Neuronal stem cell (in vitro differentiated cells): Measurements from ENCODE around the gene CFAP61.

Experiments
- DNase-seq: peaks from one replicate; pipeline ENCODE4 v3.0.0-alpha.2; 2013; ENCODE audit warnings: low spot score
- H2AFZ ChIP-seq: one replicate; pipeline ENCODE4 v1.6.1; 2013; ENCODE audit warnings: mild to moderate bottlenecking, low read length, inconsistent platforms
- H2AK5ac ChIP-seq: 2 replicates; pipeline ENCODE4 v1.6.1; 2013; ENCODE audit warnings: low read depth, mild to moderate bottlenecking, inconsistent platforms, low read length, moderate library complexity, mixed read lengths
- H2BK120ac ChIP-seq: 2 replicates; pipeline ENCODE4 v1.6.1; 2013; ENCODE audit warnings: low read depth, mild to moderate bottlenecking, inconsistent platforms, low read length, moderate library complexity, mixed read lengths
- H2BK12ac ChIP-seq: one replicate; pipeline ENCODE4 v1.6.1; 2013; ENCODE audit warnings: low read length, inconsistent platforms
- H2BK15ac ChIP-seq: 2 replicates; pipeline ENCODE4 v1.6.1; 2013; ENCODE audit warnings: mild to moderate bottlenecking, low read length, inconsistent platforms, mixed read lengths
- H2BK5ac ChIP-seq: one replicate; pipeline ENCODE4 v1.6.1; 2013; ENCODE audit warnings: inconsistent platforms, mild to moderate bottlenecking, low read length, moderate library complexity
- H3K14ac ChIP-seq: one replicate; pipeline ENCODE4 v1.6.1; 2013; ENCODE audit warnings: low read length, inconsistent platforms
- H3K18ac ChIP-seq: 2 replicates; pipeline ENCODE4 v1.6.1; 2013; ENCODE audit warnings: low read length, inconsistent platforms
- H3K23ac ChIP-seq: 2 replicates; pipeline ENCODE4 v1.6.1; 2013; ENCODE audit warnings: low read depth, mild to moderate bottlenecking, mixed read lengths, low read length, inconsistent platforms; ENCODE audit not compliant: poor library complexity
- H3K27ac ChIP-seq: replicated peaks from 3 replicates; pipeline ENCODE4 v1.5.1; 2013; ENCODE audit warnings: low read length, inconsistent platforms
- H3K27me3 ChIP-seq, 3 experiments: 2 replicates each; pipeline ENCODE4 v1.6.1; 2013; ENCODE audit warnings: low read length in 3 of 3, mild to moderate bottlenecking in 2 of 3, inconsistent platforms in 1 of 3, low read depth in 1 of 3, mixed read lengths in 1 of 3, moderate library complexity in 1 of 3; ENCODE audit not compliant: control insufficient read depth in 3 of 3, insufficient read depth in 3 of 3
- H3K36me3 ChIP-seq, 2 donors: replicated peaks in 1 of 2; 2 replicates each; pipeline ENCODE4 v1.6.1; 2013; ENCODE audit warnings: low read length in 2 of 2; ENCODE audit not compliant: control insufficient read depth in 2 of 2, insufficient read depth in 2 of 2
- H3K4ac ChIP-seq: 2 replicates; pipeline ENCODE4 v1.6.1; 2013; ENCODE audit warnings: inconsistent platforms, mild to moderate bottlenecking, low read length, moderate library complexity
- H3K4me1 ChIP-seq, 2 donors: 1 replicate in 1 of 2; 2 replicates in 1 of 2; pipeline ENCODE4 v1.6.1; 2013; ENCODE audit warnings: low read length in 2 of 2, low read depth in 1 of 2; ENCODE audit not compliant: control insufficient read depth in 2 of 2, insufficient read depth in 1 of 2
- H3K4me2 ChIP-seq: one replicate; pipeline ENCODE4 v1.6.1; 2013; ENCODE audit warnings: mild to moderate bottlenecking, low read length, inconsistent platforms; ENCODE audit not compliant: insufficient read depth, poor library complexity, severe bottlenecking
- H3K4me3 ChIP-seq, 2 donors: 2 replicates each; pipeline ENCODE4 v1.5.1; 2013; ENCODE audit warnings: low read length in 2 of 2, mild to moderate bottlenecking in 2 of 2, inconsistent platforms in 1 of 2, moderate library complexity in 1 of 2
- H3K79me1 ChIP-seq: one replicate; pipeline ENCODE4 v1.6.1; 2013; ENCODE audit warnings: low read depth, mild to moderate bottlenecking, inconsistent platforms, low read length, moderate library complexity
- H3K9ac ChIP-seq: one replicate; pipeline ENCODE4 v1.6.1; 2013; ENCODE audit warnings: mild to moderate bottlenecking, low read depth, low read length, inconsistent platforms; ENCODE audit not compliant: poor library complexity
- H3K9me3 ChIP-seq, 2 donors: replicated peaks in 1 of 2; 2 replicates each; pipeline versions ENCODE3 to v1.6.1; 2013; ENCODE audit warnings: low read length in 2 of 2, mild to moderate bottlenecking in 2 of 2, inconsistent platforms in 1 of 2, low read depth in 1 of 2, mixed read lengths in 1 of 2, moderate library complexity in 1 of 2; ENCODE audit not compliant: control insufficient read depth in 2 of 2, insufficient read depth in 1 of 2
- H4K8ac ChIP-seq: one replicate; pipeline ENCODE4 v1.6.1; 2013; ENCODE audit warnings: low read depth, mild to moderate bottlenecking, inconsistent platforms, low read length, moderate library complexity
- H4K91ac ChIP-seq: one replicate; pipeline ENCODE4 v1.6.1; 2013; ENCODE audit warnings: low read length, low read depth, mild to moderate bottlenecking, inconsistent platforms; ENCODE audit not compliant: poor library complexity
- WGBS, 2 donors: extraction: QIAGEN DNeasy Blood & Tissue Kit; methylation state at CpG; one replicate each; pipeline ENCODE4 v1.1.7; 2013; ENCODE audit warnings: missing lambda C conversion rate in 2 of 2, mixed read lengths in 1 of 2; ENCODE audit not compliant: insufficient read length in 2 of 2, insufficient replicate concordance in 1 of 2; ENCODE audit errors: extremely low coverage in 2 of 2; 5-methylcytosine and 5-hydroxymethylcytosine counted together

CFAP61 gene

DNA sequence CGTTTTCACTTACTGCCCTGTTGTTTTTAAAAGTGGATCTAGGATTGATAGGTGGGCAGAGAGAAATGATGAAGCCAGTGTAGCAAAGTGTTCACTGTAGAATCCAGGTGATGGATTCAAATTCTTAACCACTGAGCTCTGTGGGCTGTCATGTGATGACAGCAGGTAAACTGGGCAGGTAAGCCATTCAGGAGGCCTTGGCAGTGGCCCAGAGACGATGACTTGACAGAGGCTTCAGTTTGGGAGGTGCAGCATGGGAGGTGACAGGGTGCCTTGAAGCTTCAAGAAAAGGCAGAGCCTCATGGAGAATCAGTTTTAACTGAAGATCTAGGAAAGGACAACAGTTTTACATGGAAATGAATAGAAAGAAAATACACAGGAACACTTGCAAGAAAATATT is 33.2 kb upstream of the CFAP61 start:
- Histone ChIP-seq H4K91ac (no peak overlapping the region), H2BK5ac (no peak overlapping the region), H2AK5ac (no peak overlapping the region), H2BK120ac (no peak overlapping the region), H3K18ac (no peak overlapping the region), H3K27me3 (no peaks in the 10 kb centered on the region), H3K4me2 (no peak overlapping the region), H3K27ac (no peak overlapping the region), H3K23ac (no peak overlapping the region), H3K4ac (no peak overlapping the region), H4K8ac (no peak overlapping the region), H3K14ac (no peak overlapping the region), H3K9ac (no peak overlapping the region), H3K9me3 (no peaks in the 10 kb centered on the region), H2BK15ac (no peak overlapping the region), H3K36me3 (peaks cover 4 to 40% of the 10 kb centered on the region in 2 donors), H3K4me3 (no peak overlapping the region), H2BK12ac (no peak overlapping the region), H2AFZ (no peak overlapping the region), H3K4me1 (peaks cover 5 to 7% of the 10 kb centered on the region in 2 donors), H3K79me1 (peaks cover 13% of the 10 kb centered on the region)
- no peak for DNase-seq
- WGBS, 2 donors = no CpG with 5 or more reads among the region's 2 CpGs

DNA sequence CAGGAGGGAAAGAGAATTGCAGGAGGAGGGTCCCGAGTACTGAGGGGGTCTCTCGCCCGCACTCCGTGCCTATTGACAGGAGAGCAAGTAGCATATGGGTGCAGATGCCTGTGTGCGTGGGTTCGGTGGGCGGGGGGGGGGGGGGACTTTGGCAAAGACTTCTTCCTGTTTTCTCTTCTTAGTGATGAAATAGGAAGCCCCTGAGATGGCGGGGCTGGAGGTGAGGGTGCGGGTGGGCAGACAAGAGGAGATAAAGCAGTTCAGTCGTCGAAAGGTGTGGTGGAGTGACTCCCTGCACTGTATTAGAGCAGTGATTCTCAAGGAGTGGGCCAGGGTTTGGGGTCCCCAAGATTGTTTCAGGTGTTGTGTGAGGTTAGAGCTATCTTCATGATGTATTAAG is 31.4 kb upstream of the CFAP61 start:
- Histone ChIP-seq H3K4me3 (no peak overlapping the region), H2BK12ac (no peak overlapping the region), H2BK15ac (no peak overlapping the region), H2AK5ac (no peak overlapping the region), H3K4ac (no peak overlapping the region), H2AFZ (no peak overlapping the region), H3K4me2 (no peak overlapping the region), H3K9me3 (no peaks in the 10 kb centered on the region), H3K36me3 (peaks cover 4 to 56% of the 10 kb centered on the region in 2 donors), H3K18ac (no peak overlapping the region), H3K27me3 (no peaks in the 10 kb centered on the region), H4K8ac (no peak overlapping the region), H3K4me1 (peaks cover 5 to 7% of the 10 kb centered on the region in 2 donors), H3K14ac (no peak overlapping the region), H2BK5ac (no peak overlapping the region), H3K79me1 (peaks cover 13% of the 10 kb centered on the region), H3K9ac (no peak overlapping the region), H2BK120ac (no peak overlapping the region), H3K27ac (no peak overlapping the region), H3K23ac (no peak overlapping the region), H4K91ac (no peak overlapping the region)
- no CpG with 5 or more reads among the region's 11 CpGs for WGBS, 2 donors
- no peak for DNase-seq

DNA sequence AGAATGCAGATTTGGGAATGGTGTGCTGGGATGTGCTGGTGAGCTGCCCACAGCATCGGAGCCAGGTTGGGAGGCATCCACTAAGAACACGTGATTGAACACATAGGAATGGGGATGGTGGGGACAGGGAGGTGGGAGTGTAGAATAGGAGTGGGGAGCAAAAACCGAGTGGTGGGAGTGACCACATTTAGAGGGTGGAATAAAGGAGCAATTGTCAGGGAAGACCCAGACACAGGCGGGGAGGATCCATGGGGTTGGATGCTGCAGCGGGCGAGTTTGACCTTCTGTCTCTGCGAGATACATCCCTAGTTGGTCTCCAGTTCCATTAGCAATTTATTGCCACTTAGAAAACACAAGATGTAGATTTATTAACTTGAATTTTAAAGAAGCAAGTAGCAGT is 30.5 kb upstream of the CFAP61 start:
- no CpG with 5 or more reads among the region's 7 CpGs for WGBS, 2 donors
- H3K4me2 ChIP-seq = no peak overlapping the region
- no peak overlapping the region for H2BK5ac ChIP-seq
- no peak overlapping the region for H2AK5ac ChIP-seq
- H3K27ac ChIP-seq = no peak overlapping the region
- no peak overlapping the region for H3K9ac ChIP-seq
- H3K4ac ChIP-seq = no peak overlapping the region
- no peaks in the 10 kb centered on the region for H3K9me3 ChIP-seq
- H2BK120ac ChIP-seq = no peak overlapping the region
- H2AFZ ChIP-seq = no peak overlapping the region
- H3K36me3 ChIP-seq = peaks cover 7 to 65% of the 10 kb centered on the region in 2 donors
- H3K18ac ChIP-seq = no peak overlapping the region
- no peak overlapping the region for H3K14ac ChIP-seq
- H2BK15ac ChIP-seq = no peak overlapping the region
- H3K4me3 ChIP-seq = no peak overlapping the region
- no peak overlapping the region for H2BK12ac ChIP-seq
- DNase-seq = no peak
- H3K79me1 ChIP-seq = peaks cover 13% of the 10 kb centered on the region
- H3K4me1 ChIP-seq = peaks cover 5 to 7% of the 10 kb centered on the region in 2 donors
- H4K91ac ChIP-seq = no peak overlapping the region
- no peaks in the 10 kb centered on the region for H3K27me3 ChIP-seq
- H3K23ac ChIP-seq = no peak overlapping the region
- H4K8ac ChIP-seq = no peak overlapping the region

DNA sequence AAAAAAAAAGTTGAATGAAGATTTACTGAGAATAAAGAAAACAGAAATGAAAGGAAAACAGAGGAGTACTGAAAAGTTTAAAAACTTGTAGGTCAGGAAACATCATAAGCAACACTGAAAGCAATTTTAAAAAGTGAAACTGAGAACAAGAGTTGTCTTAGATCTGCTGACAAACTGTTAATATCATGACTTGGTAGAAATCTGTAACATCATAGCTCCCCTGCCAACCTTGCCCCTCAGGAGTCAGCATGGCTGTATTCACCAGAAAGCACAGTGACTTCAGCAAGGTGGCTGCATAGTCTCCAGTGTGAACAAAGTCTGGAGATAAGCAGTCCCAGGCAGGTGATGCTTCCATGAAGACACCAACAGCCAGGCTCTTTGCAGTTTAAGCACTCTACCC is 29.8 kb upstream of the CFAP61 start:
- peaks cover 9% of the 10 kb centered on the region for H3K79me1 ChIP-seq

More for the DNA sequence above, 29.8 kb upstream of the CFAP61 start:
- no peak overlapping the region for H3K23ac ChIP-seq
- H3K9ac ChIP-seq = no peak overlapping the region
- no peaks in the 10 kb centered on the region for H3K9me3 ChIP-seq
- no peak overlapping the region for H3K4me3 ChIP-seq
- no peak overlapping the region for H4K8ac ChIP-seq
- no peak overlapping the region for H2AK5ac ChIP-seq
- no peak overlapping the region for H4K91ac ChIP-seq
- H3K14ac ChIP-seq = no peak overlapping the region
- H2BK120ac ChIP-seq = no peak overlapping the region
- H3K27me3 ChIP-seq = no peaks in the 10 kb centered on the region
- no peak overlapping the region for H3K4me2 ChIP-seq
- H3K4me1 ChIP-seq = peaks cover 5 to 7% of the 10 kb centered on the region in 2 donors
- no peak overlapping the region for H2BK15ac ChIP-seq
- peaks cover 9 to 72% of the 10 kb centered on the region in 2 donors for H3K36me3 ChIP-seq
- H2BK5ac ChIP-seq = no peak overlapping the region
- H3K27ac ChIP-seq = no peak overlapping the region
- H3K18ac ChIP-seq = no peak overlapping the region
- H2AFZ ChIP-seq = no peak overlapping the region
- H3K4ac ChIP-seq = no peak overlapping the region
- no peak for DNase-seq
- H2BK12ac ChIP-seq = no peak overlapping the region
